GM19372 (cell line): ENCODE results near the gene SLC46A1.

Source experiments
- ATAC-seq: cut with Tn5 transposase; IDR thresholded peaks from one replicate; pipeline ENCODE4 v1.9.1; 2021; ENCODE audit warnings: mild to moderate bottlenecking, low read depth, moderate library complexity; ENCODE audit not compliant: unreplicated experiment

Gene SLC46A1

GRCh38 chr17:28385037-28385400 is 21.0 kb downstream of the SLC46A1 start:
- ATAC-seq, result no peak

GRCh38 chr17:28384281-28385036 is 21.6 kb downstream of the SLC46A1 start:
- ATAC-seq, result no peak

DNA sequence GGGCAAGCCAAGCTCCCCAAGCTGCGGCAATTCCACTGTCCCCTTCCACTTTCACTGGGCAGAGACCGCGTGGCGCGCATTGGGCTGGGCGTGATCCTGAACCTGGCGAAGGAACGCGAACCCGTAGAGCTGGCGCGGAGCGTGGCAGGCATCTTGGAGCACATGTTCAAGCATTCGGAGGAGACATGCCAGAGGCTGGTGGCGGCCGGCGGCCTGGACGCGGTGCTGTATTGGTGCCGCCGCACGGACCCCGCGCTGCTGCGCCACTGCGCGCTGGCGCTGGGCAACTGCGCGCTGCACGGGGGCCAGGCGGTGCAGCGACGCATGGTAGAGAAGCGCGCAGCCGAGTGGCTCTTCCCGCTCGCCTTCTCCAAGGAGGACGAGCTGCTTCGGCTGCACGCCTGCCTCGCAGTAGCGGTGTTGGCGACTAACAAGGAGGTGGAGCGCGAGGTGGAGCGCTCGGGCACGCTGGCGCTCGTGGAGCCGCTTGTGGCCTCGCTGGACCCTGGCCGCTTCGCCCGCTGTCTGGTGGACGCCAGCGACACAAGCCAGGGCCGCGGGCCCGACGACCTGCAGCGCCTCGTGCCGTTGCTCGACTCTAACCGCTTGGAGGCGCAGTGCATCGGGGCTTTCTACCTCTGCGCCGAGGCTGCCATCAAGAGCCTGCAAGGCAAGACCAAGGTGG is 24.7 kb downstream of the SLC46A1 start:
- no peak for ATAC-seq

DNA sequence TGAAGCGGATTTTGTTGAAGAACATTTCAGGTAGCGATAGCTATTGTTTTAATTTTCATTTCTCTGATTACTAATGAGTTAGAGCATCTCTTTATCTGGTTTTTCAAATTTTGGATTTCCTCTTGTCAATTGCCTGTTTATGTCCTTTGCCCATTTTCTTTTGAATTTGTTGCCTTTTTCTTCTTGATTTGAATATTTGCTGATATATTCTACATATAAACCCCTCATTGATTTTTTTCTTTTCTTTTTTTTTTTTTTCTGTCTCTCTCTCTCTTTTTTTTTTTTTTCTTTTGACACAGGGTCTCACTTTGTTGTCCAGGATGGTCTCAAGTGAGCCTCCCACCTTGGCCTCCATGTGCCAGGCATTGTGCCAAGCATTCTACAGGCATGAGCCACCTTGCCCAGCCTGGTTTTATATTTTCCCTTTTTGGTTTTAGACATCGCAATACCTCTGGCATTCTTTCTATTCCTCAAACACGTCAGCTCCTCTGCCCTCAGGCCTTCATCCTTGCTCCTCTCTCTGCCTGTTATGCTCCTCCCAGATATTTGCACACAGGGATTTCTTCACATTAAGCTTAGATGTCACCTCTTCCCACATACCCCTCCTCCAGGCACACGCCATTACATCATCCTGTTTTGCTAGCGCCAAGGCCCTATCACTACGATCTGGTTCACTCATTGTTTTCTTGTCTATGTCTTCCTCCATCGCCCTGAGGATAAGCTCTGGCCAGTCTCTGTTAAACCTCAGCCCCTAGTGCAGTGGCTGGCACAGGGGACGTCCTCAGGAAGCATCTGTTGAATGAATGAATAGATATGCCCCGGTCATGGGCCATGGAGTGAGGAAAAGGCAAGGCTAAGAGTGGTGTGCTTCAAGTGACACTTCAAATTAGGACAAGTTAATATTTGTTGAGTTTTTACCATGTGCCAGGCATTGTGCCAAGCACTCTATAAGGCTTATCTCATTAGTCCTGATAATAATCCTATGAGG is 25.9 kb downstream of the SLC46A1 start:
- no peak for ATAC-seq

GRCh38 chr17:28372945-28373274 is 33.1 kb downstream of the SLC46A1 start:
- ATAC-seq, result no peak

GRCh38 chr17:28372203-28372944 is 33.6 kb downstream of the SLC46A1 start:
- peak; percentile 18 for ATAC-seq

GRCh38 chr17:28371245-28372202 is 34.5 kb downstream of the SLC46A1 start, which contains the start of gene SARM1:
Gene SARM1 (plus strand): TSS chr17:28371694. CDS start chr17:28372033, 339 bp downstream.
- ATAC-seq, result peak; percentile 77

GRCh38 chr17:28370744-28371103 is 35.3 kb downstream of the SLC46A1 start:
- no peak for ATAC-seq

DNA sequence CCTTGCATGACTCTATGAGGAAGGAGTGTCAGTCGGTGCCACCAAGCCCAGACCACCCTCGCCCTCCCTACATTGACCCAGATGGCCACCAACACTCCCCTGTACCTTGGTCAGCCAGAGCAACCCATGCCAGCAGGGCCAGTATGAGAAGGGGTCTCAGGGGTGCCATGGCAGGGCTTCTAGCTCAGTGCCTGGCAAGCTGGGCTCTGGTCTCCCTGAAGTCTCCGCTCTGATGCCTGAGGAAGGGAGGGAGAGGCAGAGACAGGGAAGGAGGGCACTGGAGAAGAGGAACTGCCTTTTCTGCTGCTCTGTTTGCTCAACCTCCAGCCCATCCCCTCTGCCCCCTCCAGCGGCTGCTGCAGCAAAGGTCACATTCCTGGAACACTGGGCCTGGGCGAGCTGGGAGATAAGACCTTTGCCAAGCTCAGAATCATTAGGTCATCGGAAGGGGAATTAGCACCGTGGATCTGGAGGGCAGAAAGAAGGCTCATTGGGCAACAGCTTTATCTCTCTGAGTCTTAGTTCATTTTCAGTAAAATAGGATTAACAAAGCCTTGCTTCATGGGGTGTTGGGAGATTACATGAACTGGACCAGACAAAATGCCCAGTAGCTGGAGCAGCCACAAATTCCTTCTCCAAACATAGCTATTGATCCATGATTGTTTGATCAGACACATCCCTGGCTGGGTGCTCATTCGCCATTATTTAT is 35.8 kb downstream of the SLC46A1 start, which contains the start of gene VTN:
TSS of gene VTN (minus strand) at position 273 of the 709 bp plus-strand sequence. CDS start at position 169, 104 bp downstream.
- no peak for ATAC-seq

GRCh38 chr17:28369684-28370034 is 36.4 kb downstream of the SLC46A1 start:
- ATAC-seq, result no peak

DNA sequence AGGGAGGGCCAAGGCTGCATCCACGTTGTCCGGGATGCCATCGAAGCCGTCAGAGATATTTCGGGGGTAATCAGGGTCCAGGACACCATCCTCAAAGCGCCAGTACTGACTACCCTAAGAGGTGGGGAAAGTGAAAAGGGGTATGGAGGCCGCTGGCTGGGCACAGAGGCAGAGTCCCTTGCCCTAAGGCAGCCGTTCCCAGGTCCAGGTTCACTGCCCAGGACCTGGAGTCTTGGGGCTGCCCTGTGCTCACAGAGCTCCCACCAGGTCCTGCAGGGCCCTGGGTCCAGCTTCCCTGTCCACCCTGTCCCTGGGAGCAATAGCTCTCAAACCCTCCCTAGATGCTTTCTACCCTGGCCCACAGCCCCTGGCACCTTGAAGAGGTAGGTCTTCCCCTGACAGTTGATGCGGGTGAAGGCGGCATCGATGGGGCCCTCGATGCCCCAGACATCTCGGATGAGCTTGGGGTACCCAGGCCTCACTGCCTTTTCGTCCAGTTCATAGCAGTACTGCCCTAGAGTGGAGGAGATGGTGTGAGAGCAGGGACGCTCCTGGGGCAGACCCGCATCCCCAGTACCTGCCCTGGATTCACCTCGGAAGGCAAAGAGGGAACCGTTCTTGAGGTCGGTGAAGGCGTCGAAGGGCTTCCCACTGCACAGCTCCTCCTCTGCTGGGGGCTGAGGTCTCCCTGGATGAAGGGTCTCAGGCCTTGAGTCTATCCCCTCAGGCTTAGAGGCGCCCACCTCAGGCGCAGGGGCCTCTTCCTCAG is 36.9 kb downstream of the SLC46A1 start:
- no peak for ATAC-seq

GRCh38 chr17:28368306-28368831 is 37.6 kb downstream of the SLC46A1 start:
- no peak for ATAC-seq

DNA sequence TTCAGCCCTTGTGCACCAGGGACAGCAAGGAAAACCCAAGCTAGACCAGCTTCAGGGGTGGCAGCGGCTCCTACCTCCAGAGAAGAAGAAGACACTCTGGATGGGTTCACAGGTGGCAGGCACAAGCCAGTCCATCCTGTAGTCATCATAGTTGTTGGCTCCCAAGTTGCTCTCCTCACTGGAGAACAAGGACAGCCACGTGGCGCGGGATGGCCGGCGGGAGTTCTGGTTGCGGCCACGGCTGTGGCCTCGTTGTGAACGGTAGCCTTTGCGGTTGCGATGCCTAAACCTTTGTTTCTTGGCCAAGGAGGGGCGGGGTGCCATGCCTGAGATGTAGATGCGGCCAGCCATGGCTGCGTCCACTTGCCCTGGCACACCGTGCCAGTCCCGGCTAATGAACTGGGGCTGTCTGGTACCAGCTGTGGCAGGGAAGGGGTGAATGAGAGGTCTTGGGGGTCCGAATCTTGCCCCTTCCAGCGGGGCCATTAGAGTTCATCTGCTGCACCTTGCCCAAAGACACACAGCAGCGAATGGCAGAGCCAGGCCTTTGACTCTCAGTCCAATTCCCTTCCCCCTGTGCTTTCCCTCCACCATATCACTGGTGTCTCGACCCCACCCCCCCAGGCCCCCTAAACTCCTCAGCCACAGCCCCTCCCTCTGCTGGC is 38.2 kb downstream of the SLC46A1 start:
- no peak for ATAC-seq

DNA sequence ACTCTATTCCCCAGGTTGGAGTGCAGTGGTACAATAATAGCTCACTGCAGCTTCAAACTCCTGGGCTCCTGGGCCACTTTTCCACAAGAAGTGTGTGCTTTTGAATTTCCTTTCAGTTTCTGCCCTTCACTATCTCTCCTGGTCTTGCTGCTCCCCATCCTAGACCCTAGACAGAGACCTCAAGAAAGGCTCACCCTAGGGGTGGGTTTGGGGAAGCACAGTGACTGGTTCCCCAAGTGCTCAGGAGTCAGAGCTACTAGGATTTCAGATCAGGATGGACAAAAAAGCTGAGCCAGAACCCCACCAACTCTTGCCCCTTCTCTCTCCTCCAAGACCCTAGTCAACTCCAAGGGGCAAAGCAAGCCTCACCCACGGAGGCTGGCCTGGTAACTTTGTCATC is 39.4 kb downstream of the SLC46A1 start:
- ATAC-seq, result no peak

DNA sequence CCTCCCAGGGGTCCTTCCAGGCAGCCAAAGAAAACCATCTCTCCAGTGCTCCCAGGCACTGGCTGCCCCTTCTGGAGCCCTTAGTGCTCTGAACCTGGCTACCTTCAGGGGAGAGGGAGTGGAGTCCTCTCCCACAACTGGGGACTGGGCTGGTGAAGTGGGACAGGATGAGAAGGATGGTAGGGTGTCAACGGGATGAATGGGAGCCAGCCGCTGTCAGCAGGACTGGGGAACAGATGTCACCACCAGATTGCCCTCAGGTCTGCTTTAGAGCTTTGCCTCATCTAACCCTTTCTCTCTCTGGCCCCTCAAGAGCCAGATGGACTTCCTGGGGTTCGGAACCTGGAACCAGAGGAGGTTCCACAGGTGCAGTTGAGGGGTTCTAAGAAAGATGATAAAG is 40.5 kb downstream of the SLC46A1 start:
- ATAC-seq, result no peak

DNA sequence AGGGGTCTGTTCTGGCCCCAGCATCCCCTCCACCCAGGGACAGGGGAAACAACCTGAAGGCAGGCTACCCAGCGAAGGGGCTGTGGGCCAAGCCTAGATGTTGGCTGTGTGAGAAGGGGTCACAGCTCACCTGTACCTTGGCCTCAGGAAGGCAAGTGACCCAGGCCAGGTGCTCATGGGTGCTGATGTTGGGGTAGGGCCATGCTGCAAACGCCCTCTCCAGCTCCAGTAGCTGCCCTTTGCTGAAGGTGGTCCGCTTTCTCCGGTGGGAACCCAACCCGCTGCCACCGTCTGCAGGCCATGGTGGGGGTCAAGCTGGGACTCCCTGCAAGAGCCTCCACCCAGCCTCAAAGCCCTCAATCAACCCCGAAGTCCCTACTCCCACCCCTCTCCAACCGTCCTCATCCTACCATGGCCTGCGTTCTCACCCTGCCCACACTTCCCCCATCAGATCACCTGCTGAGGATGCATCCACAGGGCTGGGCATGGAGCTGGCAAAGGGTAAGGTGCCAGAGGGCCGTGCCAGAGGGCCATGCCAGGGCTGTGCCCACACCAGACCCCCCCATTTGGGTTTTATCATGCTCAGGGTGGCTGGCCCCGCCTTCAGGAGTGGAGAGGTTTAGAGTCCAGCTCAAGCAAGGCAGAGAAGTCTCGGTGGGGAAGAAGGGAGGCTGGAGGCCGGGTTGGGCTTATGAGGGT is 41.2 kb downstream of the SLC46A1 start, which contains the start of gene SEBOX:
TSS of gene SEBOX (minus strand) at position 535 of the 699 bp plus-strand sequence. CDS start at position 487, 48 bp downstream.
- ATAC-seq, result no peak
